Activated T-helper 2 cell treated with anti-CD3 and anti-CD28 coated beads, Interferon-gamma antibody, Interleukin-2, Interleukin-4, amounts not matched to agents 10 μg/mL and 5 μg/mL and 100 μg/mL, durations not matched to agents 14 hours and 24 hours and 36 hours (primary cell): ENCODE results near the gene PVALB. TPM values are rescaled to one million over a fixed set of nuclear protein-coding genes. Genes with fewer than 3 reads are reported as not detected.

Source experiments
- DNase-seq: peaks from one replicate; pipeline ENCODE4 v3.0.0; 2021; ENCODE audit warnings: low spot score
- H3K27ac Mint-ChIP-seq: one replicate; pipeline ENCODE4 v1.8.0; 2021; ENCODE audit warnings: mixed read lengths
- H3K27me3 Mint-ChIP-seq: one replicate; pipeline ENCODE4 v1.8.0; 2021; ENCODE audit warnings: low read depth, mixed read lengths
- H3K36me3 Mint-ChIP-seq: one replicate; pipeline ENCODE4 v1.8.0; 2021; ENCODE audit warnings: low read depth, mixed read lengths
- H3K4me1 Mint-ChIP-seq: one replicate; pipeline ENCODE4 v1.8.0; 2021; ENCODE audit warnings: low read depth, mixed read lengths
- H3K4me3 Mint-ChIP-seq: one replicate; pipeline ENCODE4 v1.8.0; 2021; ENCODE audit warnings: low read depth, mild to moderate bottlenecking, moderate library complexity, mixed read lengths
- H3K9me3 Mint-ChIP-seq: one replicate; pipeline ENCODE4 v1.8.0; 2021; ENCODE audit warnings: mixed read lengths
- intact Hi-C: fragments of 100-400 bp; cut with micrococcal nuclease; formaldehyde crosslinking; loops from one replicate; pipeline ENCODE4 v1.15.1; 2023
- total RNA-seq: library from RNA; stranded (reverse); gene quantifications from 2 replicates; pipeline ENCODE4 v1.2.3, GENCODE V29; 2022

Gene PVALB
- not detected in 2 replicates for total RNA-seq

DNA sequence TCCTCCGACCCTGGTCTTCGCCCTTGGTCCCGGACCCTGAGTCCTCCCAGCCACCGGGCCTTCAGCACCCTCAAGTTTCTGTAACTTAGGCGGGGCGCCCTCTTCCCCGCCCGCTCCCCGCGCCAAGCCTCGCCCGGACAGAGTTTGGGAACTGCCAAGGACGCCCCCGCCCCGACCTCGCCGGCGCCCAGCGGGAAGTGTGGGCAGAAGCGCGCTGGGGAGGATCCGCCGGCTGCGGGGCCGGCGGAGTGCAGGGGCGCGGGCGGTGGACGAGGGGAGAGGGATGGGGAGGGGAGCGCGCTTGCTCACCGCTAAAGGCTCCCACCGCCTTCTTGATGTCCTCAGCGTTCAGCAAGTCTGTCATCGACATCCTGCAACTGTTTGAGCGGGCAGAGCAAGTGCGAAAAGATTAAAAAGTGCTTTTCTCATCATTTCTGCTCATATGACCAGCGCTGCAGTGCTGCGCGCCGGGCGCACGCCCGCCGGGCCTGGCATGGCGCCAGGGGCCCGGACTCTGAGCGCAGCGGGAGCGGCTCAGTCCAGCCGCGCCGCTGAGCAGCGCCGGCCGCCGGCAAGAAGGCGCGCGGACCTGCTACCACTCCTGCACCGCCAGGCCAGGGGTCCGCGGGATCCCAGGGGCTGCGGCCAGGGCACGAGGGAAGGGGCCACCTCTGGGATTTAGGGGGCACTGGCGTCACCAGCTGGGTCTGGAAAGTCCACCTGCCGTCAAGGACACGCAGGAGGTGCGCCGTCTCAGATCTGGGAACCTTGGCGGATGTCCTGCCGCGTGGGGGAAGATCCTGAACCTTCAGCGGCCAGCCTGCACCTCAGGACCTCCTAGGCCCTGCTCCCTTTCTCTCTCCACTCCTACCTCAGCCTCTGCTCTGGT, at the start of gene PVALB:
TSS of gene PVALB (minus strand) at position 400 of the 889 bp plus-strand sequence. CDS start at position 370, 30 bp downstream.
- Mint-ChIP-seq H3K36me3 (no peaks in the 10 kb centered on the region), H3K4me3 (no peak within 1 kb of the TSS), H3K27ac (no peak within 1 kb of the TSS), H3K9me3 (no peaks in the 10 kb centered on the region), H3K4me1 (no peaks in the 10 kb centered on the region), H3K27me3 (peaks cover 64% of the 10 kb centered on the region)
- DNase-seq, result no peak
- intact Hi-C loops, result no loop called here

DNA sequence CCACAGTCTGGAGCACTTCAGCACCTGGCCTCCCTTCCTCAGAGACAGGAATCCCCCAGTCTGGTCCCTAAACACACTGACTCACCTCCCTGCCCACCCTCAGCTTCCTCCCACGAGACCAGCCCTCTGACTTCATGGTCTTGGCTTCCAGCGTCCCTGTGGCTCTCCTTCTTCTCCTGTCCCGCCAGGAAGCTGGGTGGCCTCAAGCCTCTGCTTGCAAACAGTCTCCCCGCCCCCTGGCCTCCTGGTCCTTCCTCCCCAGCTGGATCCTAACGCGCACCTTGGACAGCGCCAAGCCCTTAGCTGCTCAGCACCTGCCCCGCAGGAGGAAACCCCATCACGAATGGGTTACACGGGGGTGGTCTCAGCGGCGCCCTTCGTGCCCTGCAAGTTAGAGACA, 48.5 kb upstream of the PVALB start:
- Mint-ChIP-seq H3K4me1 (peaks cover 38% of the 10 kb centered on the region), H3K27ac (peak overlapping the region; percentile 64), H3K27me3 (no peaks in the 10 kb centered on the region), H3K4me3 (no peak overlapping the region), H3K9me3 (no peaks in the 10 kb centered on the region), H3K36me3 (peaks cover 32% of the 10 kb centered on the region)
- no peak for DNase-seq
- intact Hi-C loops, result no loop called here

- Mint-ChIP-seq H3K36me3 (peaks cover 32% of the 10 kb centered on the region), H3K4me1 (peaks cover 45% of the 10 kb centered on the region), H3K9me3 (no peaks in the 10 kb centered on the region), H3K27ac (peak overlapping the region; percentile 64), H3K4me3 (no peak overlapping the region), H3K27me3 (no peaks in the 10 kb centered on the region)
- DNase-seq, result no peak
- intact Hi-C loops, result loop anchor here (5.0 kb wide), 1 partner anchor 298 kb away; no protein-coding TSS in a partner anchor
Observed at GRCh38 chr22:36864454-36865215, 47.8 kb upstream of the PVALB start.

- H3K36me3 Mint-ChIP-seq, result peaks cover 32% of the 10 kb centered on the region
- H3K4me3 Mint-ChIP-seq, result no peak overlapping the region
- H3K27ac Mint-ChIP-seq, result peak overlapping the region; percentile 8
- H3K27me3 Mint-ChIP-seq, result no peaks in the 10 kb centered on the region
- peaks cover 50% of the 10 kb centered on the region for H3K4me1 Mint-ChIP-seq
- no peak for DNase-seq
- intact Hi-C loops, result loop anchor here (5.0 kb wide), 1 partner anchor 298 kb away; no protein-coding TSS in a partner anchor
- no peaks in the 10 kb centered on the region for H3K9me3 Mint-ChIP-seq
Observed at GRCh38 chr22:36863979-36864378, 47.1 kb upstream of the PVALB start.

- Mint-ChIP-seq H3K4me1 (peaks cover 54% of the 10 kb centered on the region), H3K27me3 (no peaks in the 10 kb centered on the region), H3K9me3 (no peaks in the 10 kb centered on the region), H3K27ac (peak overlapping the region; percentile 45), H3K36me3 (peaks cover 31% of the 10 kb centered on the region), H3K4me3 (no peak overlapping the region)
- intact Hi-C loops, result loop anchor here (5.0 kb wide), 1 partner anchor 299 kb away; no protein-coding TSS in a partner anchor
- no peak for DNase-seq
Observed at GRCh38 chr22:36863281-36863680, 46.4 kb upstream of the PVALB start.

- H3K9me3 Mint-ChIP-seq, result no peaks in the 10 kb centered on the region
- H3K27ac Mint-ChIP-seq, result peak overlapping the region; percentile 99
- H3K4me3 Mint-ChIP-seq, result peak overlapping the region; percentile 10
- H3K4me1 Mint-ChIP-seq, result peaks cover 56% of the 10 kb centered on the region
- intact Hi-C loops, result loop anchor here (5.0 kb wide), 1 partner anchor 300 kb away; no protein-coding TSS in a partner anchor
- no peaks in the 10 kb centered on the region for H3K27me3 Mint-ChIP-seq
- DNase-seq, result no peak
- H3K36me3 Mint-ChIP-seq, result peaks cover 25% of the 10 kb centered on the region
Observed at GRCh38 chr22:36862251-36863242, 45.7 kb upstream of the PVALB start.

DNA sequence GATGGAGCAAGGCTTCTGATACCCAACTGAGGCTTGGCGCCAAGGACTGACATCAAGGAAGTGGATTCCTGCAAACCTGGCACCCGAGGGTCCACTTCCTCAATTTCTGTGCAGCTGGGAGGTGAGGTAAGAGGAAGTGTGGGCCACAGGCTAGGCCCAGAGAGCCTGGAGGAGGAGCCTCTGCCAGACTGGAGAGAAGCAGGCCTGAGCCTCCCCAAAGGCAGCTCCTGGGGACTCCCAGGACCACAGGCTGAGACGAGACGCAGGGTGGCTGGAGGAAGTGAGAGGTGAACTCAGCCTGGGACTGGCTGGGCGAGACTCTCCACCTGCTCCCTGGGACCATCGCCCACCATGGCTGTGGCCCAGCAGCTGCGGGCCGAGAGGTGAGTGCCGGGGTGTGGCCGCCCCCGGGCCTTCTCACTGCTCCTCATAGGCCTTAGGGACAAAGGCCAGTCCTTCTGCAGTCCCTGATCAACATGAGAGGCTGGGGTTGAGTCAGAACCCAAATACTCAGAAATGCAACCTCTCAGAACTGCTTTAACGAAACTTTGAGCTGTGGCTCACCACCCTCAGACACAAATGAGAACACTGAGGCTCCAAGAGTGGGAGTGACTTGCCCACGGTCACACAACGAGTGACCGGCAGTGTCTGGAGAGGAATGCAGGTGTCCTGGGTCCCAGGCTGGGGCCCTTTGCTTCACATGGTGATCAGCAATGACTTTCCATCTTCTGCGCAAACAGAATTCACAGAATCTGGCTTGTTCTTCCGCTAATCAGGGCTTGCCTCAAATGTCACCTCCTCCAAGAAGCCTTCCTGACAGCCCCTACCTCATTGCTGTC, 44.2 kb upstream of the PVALB start, which contains the start of gene NCF4:
TSS of gene NCF4 (plus strand) at position 186 of the 839 bp plus-strand sequence. CDS start at position 352, 166 bp downstream.
- H3K27ac Mint-ChIP-seq, result peak within 1 kb of the TSS; percentile 99
- no peaks in the 10 kb centered on the region for H3K9me3 Mint-ChIP-seq
- peak within 1 kb of the TSS; percentile 71 for H3K4me3 Mint-ChIP-seq
- DNase-seq, result peak; percentile 49
- peaks cover 16% of the 10 kb centered on the region for H3K36me3 Mint-ChIP-seq
- no peaks in the 10 kb centered on the region for H3K27me3 Mint-ChIP-seq
- peaks cover 64% of the 10 kb centered on the region for H3K4me1 Mint-ChIP-seq
- intact Hi-C loops, result loop anchor here (1.0 to 5.0 kb wide), 5 partner anchors 12 to 314 kb away; no protein-coding TSS in a partner anchor

DNA sequence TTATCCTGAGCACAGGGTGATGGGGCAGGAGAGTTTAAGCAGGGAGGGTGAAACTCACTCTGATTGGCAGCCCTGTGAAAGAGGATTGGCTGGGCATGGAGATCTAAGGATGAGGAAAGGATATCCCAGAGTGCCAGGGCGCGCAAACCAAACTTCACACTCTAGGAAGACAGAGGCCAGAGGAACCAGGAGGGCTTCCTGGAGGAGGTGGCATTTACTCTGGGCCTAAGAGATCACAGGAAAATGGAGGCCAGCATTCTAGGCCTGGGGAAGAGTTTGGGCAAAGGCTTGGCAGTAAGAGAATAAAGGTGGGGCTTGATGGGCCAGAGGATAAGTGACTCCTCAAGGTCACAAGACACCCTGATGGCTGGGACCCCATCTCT, 43.6 kb upstream of the PVALB start:
- Mint-ChIP-seq H3K36me3 (peaks cover 10% of the 10 kb centered on the region), H3K9me3 (no peaks in the 10 kb centered on the region), H3K4me3 (peak overlapping the region; percentile 71), H3K27me3 (no peaks in the 10 kb centered on the region), H3K27ac (peak overlapping the region; percentile 99), H3K4me1 (peaks cover 61% of the 10 kb centered on the region)
- intact Hi-C loops, result loop anchor here (2.0 to 5.0 kb wide), 4 partner anchors 24 to 314 kb away; no protein-coding TSS in a partner anchor
- no peak for DNase-seq

- no peaks in the 10 kb centered on the region for H3K9me3 Mint-ChIP-seq
- DNase-seq, result no peak
- H3K27me3 Mint-ChIP-seq, result no peaks in the 10 kb centered on the region
- peaks cover 7% of the 10 kb centered on the region for H3K36me3 Mint-ChIP-seq
- peak overlapping the region; percentile 71 for H3K4me3 Mint-ChIP-seq
- H3K4me1 Mint-ChIP-seq, result peaks cover 57% of the 10 kb centered on the region
- intact Hi-C loops, result loop anchor here (2.0 to 5.0 kb wide), 4 partner anchors 25 to 313 kb away; no protein-coding TSS in a partner anchor
- peak overlapping the region; percentile 99 for H3K27ac Mint-ChIP-seq
Observed at GRCh38 chr22:36860017-36860416, 43.2 kb upstream of the PVALB start.

GRCh38 chr22:36858966-36859365, 42.1 kb upstream of the PVALB start:
- no peak for DNase-seq
- H3K4me3 Mint-ChIP-seq, result no peak overlapping the region
- intact Hi-C loops, result no loop called here
- H3K36me3 Mint-ChIP-seq, result peaks cover under 1% of the 10 kb centered on the region
- no peaks in the 10 kb centered on the region for H3K9me3 Mint-ChIP-seq
- peak overlapping the region; percentile 34 for H3K27ac Mint-ChIP-seq
- H3K4me1 Mint-ChIP-seq, result peaks cover 50% of the 10 kb centered on the region
- H3K27me3 Mint-ChIP-seq, result no peaks in the 10 kb centered on the region

GRCh38 chr22:36858156-36858555, 41.3 kb upstream of the PVALB start:
- no peaks in the 10 kb centered on the region for H3K36me3 Mint-ChIP-seq
- intact Hi-C loops, result no loop called here
- no peak overlapping the region for H3K27ac Mint-ChIP-seq
- peaks cover 53% of the 10 kb centered on the region for H3K4me1 Mint-ChIP-seq
- peaks cover 1% of the 10 kb centered on the region for H3K9me3 Mint-ChIP-seq
- no peak for DNase-seq
- H3K27me3 Mint-ChIP-seq, result no peaks in the 10 kb centered on the region
- H3K4me3 Mint-ChIP-seq, result no peak overlapping the region
